ENCODE data around the gene NDUFS7. TPM values are rescaled to one million over a fixed set of nuclear protein-coding genes. Genes with fewer than 3 reads are reported as not detected.

Gene NDUFS7
- total and polyA plus RNA-seq, 4 donors, result 43.0 to 164 (median 124) TPM

GRCh38 chr19:1408300-1409203, 24.8 kb downstream of the NDUFS7 start:
- H3K9me3 ChIP-seq (ENCODE audit: control insufficient read depth, insufficient read depth, low read length), result no peaks in the 10 kb centered on the region
- no peaks in the 10 kb centered on the region for H3K27me3 ChIP-seq (ENCODE audit: control insufficient read depth, insufficient read depth, low read length)
- WGBS (ENCODE audit: insufficient coverage), result under 1% methylated on average over 57 of the region's 69 CpGs
- peak in 2 of 6 donors; percentile 43 to 54 for DNase-seq (ENCODE audit: low read depth in 4 of 6, low spot score in 6 of 6)
- peaks cover 59% of the 10 kb centered on the region for H3K4me1 ChIP-seq (ENCODE audit: control insufficient read depth, insufficient read depth, low read length)
- H3K36me3 ChIP-seq (ENCODE audit: control insufficient read depth, insufficient read depth, low read length), result peaks cover 50% of the 10 kb centered on the region
- peak overlapping the region; percentile 85 for H3K4me3 ChIP-seq (ENCODE audit: low read depth, low read length)
- H3K27ac ChIP-seq (ENCODE audit: low read depth, low read length), result peak overlapping the region; percentile 83

GRCh38 chr19:1409204-1410005, 25.7 kb downstream of the NDUFS7 start:
- Histone ChIP-seq H3K27me3 (ENCODE audit: control insufficient read depth, insufficient read depth, low read length) (no peaks in the 10 kb centered on the region), H3K27ac (ENCODE audit: low read depth, low read length) (peak overlapping the region; percentile 83), H3K4me1 (ENCODE audit: control insufficient read depth, insufficient read depth, low read length) (peaks cover 65% of the 10 kb centered on the region), H3K4me3 (ENCODE audit: low read depth, low read length) (peak overlapping the region; percentile 85), H3K36me3 (ENCODE audit: control insufficient read depth, insufficient read depth, low read length) (peaks cover 51% of the 10 kb centered on the region), H3K9me3 (ENCODE audit: control insufficient read depth, insufficient read depth, low read length) (no peaks in the 10 kb centered on the region)
- WGBS (ENCODE audit: insufficient coverage), result 66% methylated on average over 32 of the region's 33 CpGs
- DNase-seq (ENCODE audit: low read depth in 4 of 6, low spot score in 6 of 6), result no peak

- Histone ChIP-seq H3K4me3 (ENCODE audit: low read depth, low read length) (no peak overlapping the region), H3K36me3 (ENCODE audit: control insufficient read depth, insufficient read depth, low read length) (peaks cover 51% of the 10 kb centered on the region), H3K4me1 (ENCODE audit: control insufficient read depth, insufficient read depth, low read length) (peaks cover 73% of the 10 kb centered on the region), H3K27me3 (ENCODE audit: control insufficient read depth, insufficient read depth, low read length) (no peaks in the 10 kb centered on the region), H3K9me3 (ENCODE audit: control insufficient read depth, insufficient read depth, low read length) (no peaks in the 10 kb centered on the region), H3K27ac (ENCODE audit: low read depth, low read length) (no peak overlapping the region)
- WGBS (ENCODE audit: insufficient coverage), result 84% methylated on average over 20 of the region's 23 CpGs
- DNase-seq (ENCODE audit: low read depth in 4 of 6, low spot score in 6 of 6), result no peak
These were observed 26.6 kb downstream of the NDUFS7 start for GRCh38 chr19:1410136-1410786.

GRCh38 chr19:1410789-1411188, 27.1 kb downstream of the NDUFS7 start:
- Histone ChIP-seq H3K36me3 (ENCODE audit: control insufficient read depth, insufficient read depth, low read length) (peaks cover 55% of the 10 kb centered on the region), H3K4me1 (ENCODE audit: control insufficient read depth, insufficient read depth, low read length) (peaks cover 78% of the 10 kb centered on the region), H3K9me3 (ENCODE audit: control insufficient read depth, insufficient read depth, low read length) (no peaks in the 10 kb centered on the region), H3K4me3 (ENCODE audit: low read depth, low read length) (no peak overlapping the region), H3K27ac (ENCODE audit: low read depth, low read length) (peak overlapping the region; percentile 40), H3K27me3 (ENCODE audit: control insufficient read depth, insufficient read depth, low read length) (no peaks in the 10 kb centered on the region)
- DNase-seq (ENCODE audit: low read depth in 4 of 6, low spot score in 6 of 6), result no peak
- WGBS (ENCODE audit: insufficient coverage), result 85% methylated on average over 9 of the region's 9 CpGs

- DNase-seq (ENCODE audit: low read depth in 4 of 6, low spot score in 6 of 6), result peak in 2 of 6 donors; percentile 57 to 77
- Histone ChIP-seq H3K4me1 (ENCODE audit: control insufficient read depth, insufficient read depth, low read length) (peaks cover 83% of the 10 kb centered on the region), H3K9me3 (ENCODE audit: control insufficient read depth, insufficient read depth, low read length) (no peaks in the 10 kb centered on the region), H3K27me3 (ENCODE audit: control insufficient read depth, insufficient read depth, low read length) (no peaks in the 10 kb centered on the region), H3K4me3 (ENCODE audit: low read depth, low read length) (no peak overlapping the region), H3K36me3 (ENCODE audit: control insufficient read depth, insufficient read depth, low read length) (peaks cover 63% of the 10 kb centered on the region), H3K27ac (ENCODE audit: low read depth, low read length) (peak overlapping the region; percentile 40)
- 57% methylated on average over 27 of the region's 29 CpGs for WGBS (ENCODE audit: insufficient coverage)
These were observed 27.8 kb downstream of the NDUFS7 start for GRCh38 chr19:1411255-1412191.

- Histone ChIP-seq H3K9me3 (ENCODE audit: control insufficient read depth, insufficient read depth, low read length) (no peaks in the 10 kb centered on the region), H3K4me1 (ENCODE audit: control insufficient read depth, insufficient read depth, low read length) (peaks cover 88% of the 10 kb centered on the region), H3K27ac (ENCODE audit: low read depth, low read length) (no peak overlapping the region), H3K4me3 (ENCODE audit: low read depth, low read length) (no peak overlapping the region), H3K36me3 (ENCODE audit: control insufficient read depth, insufficient read depth, low read length) (peaks cover 72% of the 10 kb centered on the region), H3K27me3 (ENCODE audit: control insufficient read depth, insufficient read depth, low read length) (no peaks in the 10 kb centered on the region)
- 81% methylated on average over 19 of the region's 21 CpGs for WGBS (ENCODE audit: insufficient coverage)
- DNase-seq (ENCODE audit: low read depth in 4 of 6, low spot score in 6 of 6), result no peak
These were observed 28.7 kb downstream of the NDUFS7 start for GRCh38 chr19:1412323-1412923.

GRCh38 chr19:1412995-1413800, 29.5 kb downstream of the NDUFS7 start:
- Histone ChIP-seq H3K27ac (ENCODE audit: low read depth, low read length) (no peak overlapping the region), H3K4me3 (ENCODE audit: low read depth, low read length) (no peak overlapping the region), H3K4me1 (ENCODE audit: control insufficient read depth, insufficient read depth, low read length) (peaks cover 95% of the 10 kb centered on the region), H3K9me3 (ENCODE audit: control insufficient read depth, insufficient read depth, low read length) (no peaks in the 10 kb centered on the region), H3K36me3 (ENCODE audit: control insufficient read depth, insufficient read depth, low read length) (peaks cover 79% of the 10 kb centered on the region), H3K27me3 (ENCODE audit: control insufficient read depth, insufficient read depth, low read length) (no peaks in the 10 kb centered on the region)
- no peak for DNase-seq (ENCODE audit: low read depth in 4 of 6, low spot score in 6 of 6)
- 87% methylated on average over 24 of the region's 36 CpGs for WGBS (ENCODE audit: insufficient coverage)

All from spinal cord (tissue), 10 donors.